Measurements from ENCODE around the gene PHYHD1.
A peak's percentile ranks its signal among the peaks of the same experiment; 100 is the strongest.

PHYHD1 gene

DNA sequence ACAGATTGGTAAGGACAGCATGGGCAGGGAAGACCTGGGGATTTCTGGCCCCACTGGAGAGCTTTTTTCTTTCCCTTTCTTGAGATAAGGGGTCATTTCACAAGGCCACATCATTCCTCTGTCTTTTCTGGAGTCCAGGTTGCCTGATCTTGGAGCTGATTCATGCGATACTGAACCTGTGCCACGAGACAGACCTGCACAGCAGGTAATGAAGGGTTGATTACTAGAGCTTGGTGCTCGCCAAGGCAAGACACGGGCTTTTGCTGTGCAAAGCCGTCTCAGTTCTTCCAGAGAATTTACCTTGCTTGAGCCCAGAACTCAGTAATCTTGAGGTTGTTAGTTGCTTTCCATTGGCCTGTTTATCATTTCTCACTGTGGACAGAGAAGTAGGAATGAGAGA lies 65.9 kb downstream of the PHYHD1 start:
- no peak for DNase-seq

DNA sequence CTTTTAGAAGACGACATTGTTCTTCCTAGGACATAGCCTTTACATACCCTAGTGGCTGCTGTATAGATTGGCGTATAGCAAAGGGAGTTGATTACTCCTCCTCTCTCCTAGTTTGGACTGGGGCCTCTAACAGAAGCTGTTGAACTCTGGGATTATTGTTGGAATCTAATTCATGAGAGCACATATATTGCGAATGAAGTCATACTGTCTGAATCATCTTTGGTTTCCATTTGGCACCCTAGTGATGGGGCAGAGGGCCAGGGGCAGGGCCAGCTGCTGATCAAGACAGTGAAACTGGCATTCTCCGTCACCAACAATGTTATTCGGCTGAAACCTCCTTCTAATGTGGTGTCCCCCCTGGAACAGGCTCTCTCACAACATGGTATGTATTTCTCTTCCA lies 67.0 kb downstream of the PHYHD1 start:
- DNase-seq: peak; percentile 7

All from kidney glomerular epithelial cell (primary cell).